HG03025 (cell line): ENCODE measurements around the gene EEF2KMT.
"Not testable (repeated sequence)": the region's sequence is repeated elsewhere in the genome, so short reads cannot be mapped to it uniquely, and the experiment has no call there.

ENCODE experiments used
- ATAC-seq: cut with Tn5 transposase; IDR thresholded peaks from one replicate; pipeline ENCODE4 v1.9.1; 2021; ENCODE audit warnings: mild to moderate bottlenecking, moderate library complexity; ENCODE audit not compliant: unreplicated experiment, low FRiP score

EEF2KMT gene

DNA sequence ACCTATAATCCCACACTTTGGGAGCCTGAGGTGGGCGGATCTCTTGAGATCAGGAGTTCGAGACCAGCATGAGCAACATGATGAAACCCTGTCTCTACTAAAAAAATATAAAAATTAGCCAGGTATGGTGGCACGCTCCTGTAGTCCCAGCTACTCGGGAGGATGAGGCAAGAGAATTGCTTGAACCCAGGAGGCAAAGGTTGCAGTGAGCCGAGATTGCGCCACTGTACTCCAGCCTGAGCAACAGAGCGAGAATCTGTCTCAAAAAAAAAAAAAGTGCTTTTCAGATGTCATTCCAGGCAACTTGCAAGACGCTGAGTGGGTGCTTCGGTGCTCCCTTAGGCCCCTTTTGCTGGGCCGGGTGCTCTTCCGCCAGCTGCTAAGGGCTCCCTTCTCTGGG lies 53.0 kb downstream of the EEF2KMT start:
- ATAC-seq = not testable (repeated sequence)

DNA sequence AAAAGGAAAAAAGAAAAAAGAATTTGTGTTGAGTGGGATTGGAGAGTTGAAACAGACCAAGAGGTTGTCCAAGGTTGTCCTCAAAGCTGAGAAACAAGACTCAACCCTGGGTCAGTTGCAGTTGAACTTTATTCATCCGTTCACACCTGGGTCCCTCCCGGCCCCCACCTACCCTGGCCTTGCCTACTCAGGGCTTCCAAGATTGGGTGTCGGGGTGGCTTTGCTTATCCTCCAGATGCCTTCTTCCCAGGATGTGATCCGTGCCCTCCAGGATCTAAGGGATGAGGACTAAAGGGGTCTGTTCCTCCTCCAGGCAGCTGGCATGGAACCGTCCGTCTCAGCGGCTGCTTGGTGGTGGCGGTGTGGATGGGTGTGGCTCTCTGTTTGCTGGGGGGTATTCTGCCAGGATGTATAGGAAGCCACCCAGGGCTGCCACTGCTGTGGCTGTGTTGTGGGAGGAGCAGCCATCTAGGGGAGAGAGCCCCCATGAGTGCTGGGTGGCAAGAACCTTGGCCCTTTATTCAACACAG lies 53.5 kb downstream of the EEF2KMT start:
- no peak for ATAC-seq

DNA sequence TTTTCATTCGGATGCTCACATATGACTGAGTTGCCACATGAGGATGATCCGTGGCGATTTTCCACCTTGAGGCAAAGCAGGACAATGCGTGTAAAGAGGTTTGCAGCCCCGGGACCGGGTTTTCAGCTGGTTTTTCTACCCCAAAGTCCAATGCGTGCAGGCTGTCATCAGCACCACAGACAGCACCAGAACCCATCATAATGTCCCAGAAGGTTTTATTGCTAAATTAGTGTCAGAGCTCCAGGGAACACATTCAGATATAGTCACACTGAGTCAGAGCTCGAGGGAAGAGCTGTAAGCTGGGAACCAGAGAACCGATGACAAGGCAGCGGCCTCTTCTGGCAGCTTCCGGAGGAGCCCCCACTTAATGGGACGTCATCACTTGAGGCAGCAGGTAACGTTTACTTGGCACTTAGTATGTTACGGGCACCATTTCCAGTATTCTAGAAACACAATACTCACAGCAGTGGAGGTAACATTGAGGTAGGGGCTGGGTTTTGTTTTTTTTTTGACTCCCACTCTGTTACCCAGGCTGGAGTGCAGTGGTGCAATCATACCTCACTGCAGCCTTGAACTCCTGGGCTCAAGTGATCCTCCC lies 54.9 kb downstream of the EEF2KMT start:
- no peak for ATAC-seq

DNA sequence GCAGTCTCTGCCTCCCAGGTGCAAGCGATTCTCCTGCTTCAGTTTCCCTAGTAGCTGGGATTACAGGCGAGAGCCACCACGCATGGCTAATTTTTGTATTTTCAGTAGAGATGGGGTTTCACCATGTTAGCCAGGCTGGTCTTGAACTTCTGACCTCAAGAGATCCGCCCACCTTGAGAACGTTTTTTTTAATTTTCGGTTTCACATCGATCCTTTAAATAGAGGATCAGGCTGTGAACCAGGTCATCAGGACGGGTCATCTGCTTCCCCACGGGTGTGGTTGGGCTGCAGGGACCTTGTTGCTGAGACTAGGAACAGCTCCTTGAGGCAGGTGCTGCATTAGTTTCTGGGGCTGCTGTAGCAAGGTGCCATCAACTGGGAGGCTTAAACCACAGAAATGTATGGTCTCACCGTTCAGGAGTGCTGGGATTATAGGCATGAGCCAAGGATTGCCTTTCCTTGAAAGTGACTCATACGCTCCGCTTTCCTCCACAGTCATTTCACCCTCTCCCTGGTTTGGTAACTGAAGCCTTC lies 55.9 kb downstream of the EEF2KMT start:
- no peak for ATAC-seq

DNA sequence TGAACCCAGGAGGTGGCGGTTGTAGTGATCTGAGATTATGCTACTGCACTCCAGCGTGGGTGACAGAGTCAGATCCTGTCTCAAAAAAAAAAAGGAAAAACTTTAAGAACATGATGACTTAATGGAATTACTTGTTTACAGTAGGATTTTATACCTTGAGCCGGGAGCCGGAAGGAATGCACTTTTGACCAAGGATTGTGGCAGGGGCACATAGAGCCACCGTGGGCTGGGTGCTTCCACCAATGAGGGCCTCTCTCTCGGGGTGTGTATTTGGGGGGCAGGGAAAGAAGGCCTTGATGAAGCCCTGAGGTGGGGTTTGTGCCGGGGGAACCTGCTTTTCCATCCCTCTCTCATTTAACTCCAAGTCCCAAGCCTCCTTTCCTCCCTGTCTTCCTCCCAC lies 57.1 kb downstream of the EEF2KMT start:
- no peak for ATAC-seq

DNA sequence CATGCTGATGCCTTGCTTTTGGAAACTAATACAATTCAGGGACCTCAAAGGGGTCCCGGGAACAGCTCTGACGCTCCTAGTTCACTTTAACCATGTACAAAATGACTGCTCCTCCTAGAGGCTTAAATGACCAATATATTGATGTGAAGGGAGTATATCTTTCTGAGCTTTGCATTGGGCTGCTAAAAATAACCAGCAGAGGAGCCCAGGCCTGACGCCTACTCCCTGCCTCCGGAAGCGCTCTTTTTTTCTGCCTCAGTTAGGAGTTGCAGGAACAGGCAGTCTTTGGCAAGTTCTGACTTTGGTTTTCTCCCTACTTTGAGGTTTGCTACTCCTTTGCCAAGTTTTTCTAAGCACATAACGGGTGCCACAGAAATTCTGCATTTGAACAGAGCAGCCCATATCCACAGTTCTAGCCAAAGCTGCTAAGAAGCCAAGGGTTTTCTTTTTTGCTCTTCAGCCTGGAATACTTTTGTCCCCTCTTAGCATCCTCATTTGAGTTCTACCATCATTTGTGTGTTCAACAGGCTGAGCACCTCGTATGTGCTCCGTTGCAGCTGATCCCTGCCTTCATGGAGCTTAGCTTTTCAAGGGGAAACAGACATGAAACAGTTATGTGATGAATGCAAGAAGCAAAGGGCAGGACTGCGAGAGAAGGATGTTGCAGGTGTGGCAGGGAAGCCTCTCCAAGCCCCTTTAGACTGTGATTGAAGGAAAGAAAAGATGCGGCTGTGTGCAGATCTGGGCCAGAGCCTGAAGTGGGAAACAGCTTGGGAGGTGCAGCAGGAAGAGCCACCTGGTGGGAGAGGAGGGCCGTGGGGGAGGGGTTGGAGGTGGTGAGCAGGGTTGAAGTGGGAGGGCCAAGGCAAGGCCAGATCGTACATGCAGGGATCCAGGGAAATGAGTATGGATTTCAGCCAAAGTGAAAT lies 61.1 kb downstream of the EEF2KMT start:
- no peak for ATAC-seq

DNA sequence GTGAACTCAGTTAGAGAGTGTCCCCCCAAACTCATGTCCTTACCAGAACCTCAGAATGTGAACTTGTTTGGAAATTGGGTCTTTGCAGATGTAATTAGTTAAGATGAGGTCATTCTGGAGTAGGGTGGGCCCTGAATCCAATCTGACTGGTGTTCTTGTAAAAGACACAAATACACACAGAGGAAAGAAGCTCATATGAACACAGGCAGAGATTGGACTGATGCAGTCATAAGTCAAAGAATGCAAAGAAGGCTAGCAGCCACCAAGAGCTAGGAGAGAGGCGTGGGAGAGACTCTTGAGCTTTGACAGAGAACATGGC lies 61.7 kb downstream of the EEF2KMT start:
- ATAC-seq = no peak
